WERI-Rb-1 (cell line): ENCODE results near the gene KIAA1755.

ENCODE experiments used
- DNase-seq: peaks from one replicate; pipeline ENCODE4 v3.0.0-alpha.2; 2020
- H3K27ac ChIP-seq: fragments of 250-450 bp; sonication (Bioruptor Pico); 2 replicates; pipeline ENCODE4 v1.5.1; 2020; ENCODE audit warnings: mild to moderate bottlenecking, moderate library complexity
- H3K27me3 ChIP-seq: fragments of 250-450 bp; sonication (Bioruptor Pico); 2 replicates; pipeline ENCODE4 v1.5.1; 2021; ENCODE audit warnings: mild to moderate bottlenecking, low read depth, moderate library complexity; ENCODE audit not compliant: insufficient read depth, severe bottlenecking
- H3K36me3 ChIP-seq: fragments of 250-450 bp; sonication (Bioruptor Pico); 2 replicates; pipeline ENCODE4 v1.5.1; 2020; ENCODE audit warnings: mild to moderate bottlenecking, moderate library complexity
- H3K4me3 ChIP-seq: 2 replicates; pipeline ENCODE4 v1.5.1; 2011; ENCODE audit warnings: low read depth, mild to moderate bottlenecking, control low read depth, low read length
- H3K9me3 ChIP-seq: fragments of 250-450 bp; sonication (Bioruptor Pico); 2 replicates; pipeline ENCODE4 v1.5.1; 2021; ENCODE audit warnings: mild to moderate bottlenecking, moderate library complexity; ENCODE audit not compliant: severe bottlenecking
- TF ChIP-seq, protein P1 (sequence below): IDR thresholded peaks from 2 replicates; pipeline ENCODE4 v1.5.1; 2011; ENCODE audit warnings: low read depth, mild to moderate bottlenecking, control low read depth, inconsistent platforms, low read length

Gene KIAA1755

DNA sequence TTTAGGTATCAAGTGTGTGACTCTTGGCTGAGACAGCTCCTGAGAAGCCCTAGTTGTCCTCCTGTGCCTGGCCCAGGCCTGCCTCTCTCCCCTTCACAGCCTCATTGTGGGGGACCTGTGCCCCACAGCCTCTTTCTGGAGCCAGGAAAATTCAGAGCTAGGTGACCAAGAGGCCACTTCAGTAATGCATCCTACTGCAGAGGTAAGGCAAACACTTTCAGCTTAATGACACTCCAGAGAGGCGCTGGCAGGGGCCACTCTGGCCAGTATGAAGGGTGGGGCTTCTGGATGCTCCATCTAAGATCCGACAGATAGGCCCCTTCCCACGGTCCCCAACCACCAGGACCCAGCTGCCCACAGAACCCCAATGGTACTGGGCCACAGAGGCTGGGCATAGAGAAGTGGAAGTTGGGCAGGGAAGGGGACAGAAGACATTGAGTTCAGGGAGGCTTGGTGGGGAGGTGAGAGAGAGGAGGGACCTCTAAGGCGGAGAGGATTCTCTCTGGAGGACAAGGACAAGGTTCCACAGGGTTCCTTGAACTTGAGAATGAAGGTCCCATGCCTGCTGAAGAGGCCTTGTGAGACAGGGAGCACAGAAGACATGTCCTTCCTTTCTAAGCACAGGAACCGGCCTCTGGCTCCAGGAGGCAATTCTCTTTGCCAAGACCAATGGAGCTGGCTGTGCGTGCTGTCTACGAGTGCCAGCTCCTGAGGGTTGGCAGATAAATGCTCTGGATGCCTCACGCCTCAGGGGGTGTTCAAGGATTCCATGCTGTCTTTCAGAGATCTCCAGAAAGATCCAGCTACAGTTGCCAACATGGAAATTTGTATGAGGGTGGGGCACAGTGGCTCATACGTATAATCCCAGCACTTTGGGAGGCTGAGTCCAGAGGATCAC lies 49.1 kb downstream of the KIAA1755 start:
- H3K27ac ChIP-seq = no peak overlapping the region
- TF ChIP-seq, protein P1, sequence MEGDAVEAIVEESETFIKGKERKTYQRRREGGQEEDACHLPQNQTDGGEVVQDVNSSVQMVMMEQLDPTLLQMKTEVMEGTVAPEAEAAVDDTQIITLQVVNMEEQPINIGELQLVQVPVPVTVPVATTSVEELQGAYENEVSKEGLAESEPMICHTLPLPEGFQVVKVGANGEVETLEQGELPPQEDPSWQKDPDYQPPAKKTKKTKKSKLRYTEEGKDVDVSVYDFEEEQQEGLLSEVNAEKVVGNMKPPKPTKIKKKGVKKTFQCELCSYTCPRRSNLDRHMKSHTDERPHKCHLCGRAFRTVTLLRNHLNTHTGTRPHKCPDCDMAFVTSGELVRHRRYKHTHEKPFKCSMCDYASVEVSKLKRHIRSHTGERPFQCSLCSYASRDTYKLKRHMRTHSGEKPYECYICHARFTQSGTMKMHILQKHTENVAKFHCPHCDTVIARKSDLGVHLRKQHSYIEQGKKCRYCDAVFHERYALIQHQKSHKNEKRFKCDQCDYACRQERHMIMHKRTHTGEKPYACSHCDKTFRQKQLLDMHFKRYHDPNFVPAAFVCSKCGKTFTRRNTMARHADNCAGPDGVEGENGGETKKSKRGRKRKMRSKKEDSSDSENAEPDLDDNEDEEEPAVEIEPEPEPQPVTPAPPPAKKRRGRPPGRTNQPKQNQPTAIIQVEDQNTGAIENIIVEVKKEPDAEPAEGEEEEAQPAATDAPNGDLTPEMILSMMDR = no peak
- H3K9me3 ChIP-seq = no peaks in the 10 kb centered on the region
- H3K4me3 ChIP-seq = no peak overlapping the region
- no peaks in the 10 kb centered on the region for H3K27me3 ChIP-seq
- no peak for DNase-seq
- no peaks in the 10 kb centered on the region for H3K36me3 ChIP-seq

DNA sequence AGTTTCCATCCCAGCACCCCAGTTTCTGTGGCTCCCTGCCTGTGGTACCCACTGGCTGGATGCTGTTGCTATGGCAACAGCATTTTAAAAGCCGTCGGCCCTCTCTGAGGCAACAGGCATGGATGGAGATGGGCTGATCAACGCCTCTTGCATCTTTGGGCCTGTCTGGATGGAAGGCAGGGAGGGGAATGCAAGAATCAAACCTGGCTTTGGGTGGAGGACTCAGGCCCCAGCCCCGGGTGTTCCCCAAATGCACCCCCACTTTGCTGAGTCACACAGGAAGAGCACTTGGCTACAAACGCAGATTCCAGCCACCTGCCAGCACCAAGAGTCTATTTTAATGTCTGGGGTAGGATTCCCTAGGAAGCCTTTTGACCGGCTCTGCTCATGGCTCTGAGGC lies 49.8 kb downstream of the KIAA1755 start:
- Histone ChIP-seq H3K27me3 (no peaks in the 10 kb centered on the region), H3K36me3 (no peaks in the 10 kb centered on the region), H3K9me3 (no peaks in the 10 kb centered on the region), H3K27ac (no peak overlapping the region), H3K4me3 (no peak overlapping the region)
- TF ChIP-seq, protein P1 = no peak
- no peak for DNase-seq

DNA sequence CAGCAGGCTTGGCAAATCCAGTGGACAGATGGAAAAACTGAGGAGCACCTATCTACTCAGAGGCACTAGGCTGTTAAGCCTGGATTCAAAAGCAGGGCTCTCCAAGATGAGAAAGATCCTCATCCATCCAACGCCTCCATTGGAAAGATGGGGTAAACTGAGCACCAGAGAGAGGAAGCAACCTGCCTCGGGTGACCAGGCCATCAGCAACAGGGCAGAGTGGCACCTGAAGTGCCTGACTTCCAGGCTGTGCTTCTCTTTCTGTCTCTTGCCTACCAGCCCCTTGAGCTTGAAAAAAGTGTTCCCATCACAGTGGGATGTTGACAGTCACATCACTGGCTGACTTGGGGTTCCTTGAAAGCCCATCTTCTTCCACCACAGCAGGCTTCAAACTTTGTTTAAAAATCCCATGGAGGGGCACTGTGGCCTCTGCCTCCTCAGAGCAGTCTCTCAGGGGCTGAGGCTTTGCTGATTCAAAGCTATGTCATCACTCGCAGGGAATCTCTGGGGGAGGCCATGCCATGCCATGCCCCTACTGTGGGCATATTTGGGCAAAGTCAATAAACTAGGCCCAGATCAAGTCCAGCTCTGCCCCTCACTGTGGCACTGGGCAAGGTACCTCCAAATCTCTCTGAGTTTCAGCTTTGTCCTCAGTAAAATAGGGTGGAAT lies 50.7 kb downstream of the KIAA1755 start:
- no peak for DNase-seq
- TF ChIP-seq, protein P1 = no peak
- Histone ChIP-seq H3K9me3 (no peaks in the 10 kb centered on the region), H3K36me3 (no peaks in the 10 kb centered on the region), H3K4me3 (no peak overlapping the region), H3K27ac (no peak overlapping the region), H3K27me3 (no peaks in the 10 kb centered on the region)

DNA sequence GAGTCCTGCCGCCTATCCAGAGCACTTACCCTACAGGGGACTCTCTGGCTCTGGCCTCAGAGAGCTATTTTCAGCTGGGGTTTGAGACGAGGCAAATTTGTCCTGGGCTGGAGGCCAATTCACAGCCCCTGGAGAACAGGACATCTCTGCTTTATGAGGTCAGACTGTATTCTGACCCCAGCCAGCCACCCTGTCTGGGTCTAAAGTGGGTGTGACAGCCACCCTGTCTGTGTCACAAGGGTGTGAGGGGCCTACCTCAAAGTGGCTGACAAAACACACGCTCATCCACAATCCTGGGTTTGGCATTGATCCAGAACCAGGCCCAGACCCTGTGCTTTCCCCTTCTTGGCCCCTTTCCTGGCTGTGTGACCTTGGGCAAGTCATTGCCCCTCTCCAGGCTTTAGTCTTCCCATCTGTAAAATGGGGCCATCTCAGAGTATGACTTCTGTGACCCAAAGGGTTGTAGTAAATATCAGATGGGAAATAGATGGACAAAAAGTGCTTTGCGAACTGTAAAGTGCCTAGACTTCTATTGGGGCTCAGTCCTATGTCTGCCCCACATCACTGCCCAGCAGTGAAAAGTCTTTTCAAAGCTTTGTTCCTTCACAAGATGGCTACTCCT lies 51.4 kb downstream of the KIAA1755 start:
- DNase-seq = no peak
- no peaks in the 10 kb centered on the region for H3K27me3 ChIP-seq
- H3K36me3 ChIP-seq = no peaks in the 10 kb centered on the region
- H3K9me3 ChIP-seq = no peaks in the 10 kb centered on the region
- no peak overlapping the region for H3K27ac ChIP-seq
- no peak overlapping the region for H3K4me3 ChIP-seq
- TF ChIP-seq, protein P1 = no peak

DNA sequence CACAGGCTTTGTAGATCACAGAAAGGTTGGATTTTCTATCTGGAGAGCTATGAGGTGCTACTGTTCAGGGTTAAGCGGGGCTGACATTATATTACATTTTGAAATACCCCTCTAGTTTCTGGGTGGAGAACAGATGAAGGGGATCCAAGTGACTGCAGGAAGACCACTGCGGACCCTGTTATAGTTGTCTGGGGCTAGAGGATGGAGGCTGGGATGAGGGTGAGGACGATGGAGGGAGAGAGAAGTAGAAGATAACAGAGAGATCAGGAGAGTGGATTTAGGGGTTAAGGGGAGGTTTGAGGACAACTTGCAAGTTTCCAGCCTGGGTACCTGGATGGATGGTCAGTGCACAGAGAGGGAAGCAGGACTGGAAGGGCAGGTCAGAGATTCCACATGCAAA lies 52.0 kb downstream of the KIAA1755 start:
- no peaks in the 10 kb centered on the region for H3K27me3 ChIP-seq
- H3K36me3 ChIP-seq = no peaks in the 10 kb centered on the region
- no peak for DNase-seq
- H3K4me3 ChIP-seq = no peak overlapping the region
- H3K9me3 ChIP-seq = no peaks in the 10 kb centered on the region
- TF ChIP-seq, protein P1 = no peak
- no peak overlapping the region for H3K27ac ChIP-seq
